HG03354 (cell line): Measurements from ENCODE around the gene USP35.
A peak's percentile ranks its signal among the peaks of the same experiment; 100 is the strongest.
"Not testable (repeated sequence)": the region's sequence is repeated elsewhere in the genome, so short reads cannot be mapped to it uniquely, and the experiment has no call there.

Experiments used
- ATAC-seq: cut with Tn5 transposase; IDR thresholded peaks from one replicate; pipeline ENCODE4 v1.9.1; 2021; ENCODE audit warnings: mild to moderate bottlenecking; ENCODE audit not compliant: unreplicated experiment, poor library complexity, severe bottlenecking

USP35 gene

GRCh38 chr11:78226684-78227680, 38.3 kb downstream of the USP35 start:
- ATAC-seq: no peak

- ATAC-seq: peak; percentile 50
Observed at GRCh38 chr11:78227921-78228320, 39.2 kb downstream of the USP35 start.

DNA sequence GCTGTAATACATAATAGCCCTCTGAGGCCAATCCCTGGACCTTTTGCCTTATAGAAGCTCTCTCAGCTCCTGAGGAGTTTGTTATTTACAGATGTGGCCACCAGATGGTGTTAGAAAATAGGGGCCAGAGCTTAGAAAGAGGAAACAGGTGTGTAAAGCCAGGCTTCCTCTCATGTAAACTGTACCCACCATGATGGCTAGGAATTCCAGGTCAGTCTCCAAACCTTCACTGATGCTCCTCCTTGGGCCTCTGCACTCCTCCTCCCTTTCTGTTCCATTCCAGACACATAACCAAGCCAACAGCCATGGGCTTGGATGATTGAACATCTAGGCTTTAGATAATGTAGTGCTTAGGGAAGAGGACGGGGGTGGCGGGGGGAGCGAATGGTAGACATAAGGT, 39.7 kb downstream of the USP35 start:
- peak; percentile 69 for ATAC-seq

GRCh38 chr11:78229106-78229505, 40.4 kb downstream of the USP35 start:
- no peak for ATAC-seq

GRCh38 chr11:78230161-78230877, 41.6 kb downstream of the USP35 start:
- no peak for ATAC-seq

GRCh38 chr11:78231962-78232501, 43.3 kb downstream of the USP35 start:
- ATAC-seq: no peak

DNA sequence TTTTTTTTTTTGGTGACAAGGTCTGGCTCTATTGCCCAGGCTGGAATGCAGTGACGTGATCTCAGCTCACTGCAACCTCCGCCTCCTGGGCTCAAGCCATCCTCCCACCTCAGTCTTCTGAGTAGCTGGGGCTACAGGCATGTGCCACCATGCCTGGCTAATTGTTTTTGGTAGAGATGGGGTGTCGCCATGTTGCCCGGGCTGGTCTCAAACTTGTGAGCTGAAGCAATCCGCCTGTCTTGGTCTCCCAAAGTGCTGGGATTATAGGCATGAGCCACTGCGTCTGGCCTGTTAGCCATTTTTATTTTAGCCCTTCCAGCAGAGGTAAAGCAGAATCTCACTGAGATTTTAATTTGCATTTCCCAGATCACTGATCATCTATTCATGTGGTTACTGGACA, 44.3 kb downstream of the USP35 start:
- ATAC-seq: not testable (repeated sequence)

- no peak for ATAC-seq
Observed at GRCh38 chr11:78234006-78234405, 45.3 kb downstream of the USP35 start.

DNA sequence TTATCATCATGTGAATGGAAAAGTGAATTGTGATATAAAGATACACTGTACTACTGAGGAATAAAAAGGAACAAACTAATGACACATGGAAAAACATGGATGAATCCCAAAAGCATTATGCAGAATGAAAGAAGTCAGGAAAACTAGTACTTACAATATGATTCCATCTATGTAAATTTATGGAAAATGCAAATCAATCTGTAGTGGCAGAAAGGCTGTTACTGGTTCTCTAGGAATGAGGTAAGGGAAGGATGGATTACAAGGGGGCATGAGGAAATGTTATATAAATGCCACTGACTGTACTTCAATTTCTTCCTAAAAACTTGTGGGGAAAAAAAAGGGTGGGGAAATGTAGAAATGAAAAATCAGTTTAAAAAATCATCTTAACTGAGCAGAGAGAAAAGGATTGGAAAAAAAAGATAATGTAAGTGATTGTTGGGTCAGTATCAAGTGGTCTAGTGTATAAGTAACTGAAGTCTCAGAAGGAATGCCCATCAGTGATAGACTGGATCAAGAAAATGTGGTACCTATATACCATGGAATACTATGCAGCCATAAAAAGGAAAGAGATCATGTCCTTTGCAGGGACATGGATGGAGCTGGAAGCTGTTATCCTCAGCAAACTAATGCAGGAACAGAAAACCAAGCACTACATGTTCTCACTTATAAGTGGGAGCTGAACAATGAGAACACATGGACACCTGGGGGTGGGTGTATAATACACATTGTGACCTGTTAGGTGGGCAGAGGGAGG, 48.8 kb downstream of the USP35 start:
- no peak for ATAC-seq

GRCh38 chr11:78239781-78240180, 51.1 kb downstream of the USP35 start:
- ATAC-seq: no peak

DNA sequence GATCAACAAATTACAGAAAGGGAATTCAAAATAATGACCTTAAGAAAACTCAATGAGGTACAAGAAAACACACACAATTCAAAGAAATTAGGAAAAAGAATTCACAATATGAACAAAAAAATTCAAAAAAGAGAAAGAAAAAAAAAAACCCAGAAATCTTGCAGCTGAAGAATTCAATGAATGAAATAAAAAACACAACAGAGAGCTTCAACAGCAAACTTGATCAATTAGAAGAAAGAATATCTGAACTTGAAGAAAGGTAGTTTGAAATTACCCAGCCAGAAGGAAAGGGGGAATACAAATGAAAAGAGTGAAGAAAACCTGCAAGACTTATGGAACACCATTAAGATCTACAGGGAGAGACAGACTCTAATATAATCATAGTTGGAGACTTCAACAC, 52.8 kb downstream of the USP35 start:
- no peak for ATAC-seq

DNA sequence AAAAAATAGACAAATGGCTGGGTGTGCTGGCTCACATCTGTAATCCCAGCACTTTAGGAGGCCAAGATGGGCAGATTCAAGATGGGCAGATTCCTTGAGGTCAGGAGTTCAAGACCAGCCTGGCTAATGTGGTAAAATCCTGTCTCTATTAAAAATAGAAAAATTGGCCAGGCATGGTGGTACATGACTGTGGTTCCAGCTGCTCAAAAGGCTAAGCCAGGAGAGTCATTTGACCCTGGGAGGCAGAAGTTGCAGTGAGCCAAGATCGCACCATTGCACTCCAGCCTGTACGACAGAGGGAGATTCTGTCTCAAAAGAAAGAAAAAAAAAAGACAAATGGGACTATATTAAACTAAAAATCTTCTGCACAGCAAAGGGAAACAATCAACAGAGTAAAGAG, 55.4 kb downstream of the USP35 start:
- no peak for ATAC-seq

DNA sequence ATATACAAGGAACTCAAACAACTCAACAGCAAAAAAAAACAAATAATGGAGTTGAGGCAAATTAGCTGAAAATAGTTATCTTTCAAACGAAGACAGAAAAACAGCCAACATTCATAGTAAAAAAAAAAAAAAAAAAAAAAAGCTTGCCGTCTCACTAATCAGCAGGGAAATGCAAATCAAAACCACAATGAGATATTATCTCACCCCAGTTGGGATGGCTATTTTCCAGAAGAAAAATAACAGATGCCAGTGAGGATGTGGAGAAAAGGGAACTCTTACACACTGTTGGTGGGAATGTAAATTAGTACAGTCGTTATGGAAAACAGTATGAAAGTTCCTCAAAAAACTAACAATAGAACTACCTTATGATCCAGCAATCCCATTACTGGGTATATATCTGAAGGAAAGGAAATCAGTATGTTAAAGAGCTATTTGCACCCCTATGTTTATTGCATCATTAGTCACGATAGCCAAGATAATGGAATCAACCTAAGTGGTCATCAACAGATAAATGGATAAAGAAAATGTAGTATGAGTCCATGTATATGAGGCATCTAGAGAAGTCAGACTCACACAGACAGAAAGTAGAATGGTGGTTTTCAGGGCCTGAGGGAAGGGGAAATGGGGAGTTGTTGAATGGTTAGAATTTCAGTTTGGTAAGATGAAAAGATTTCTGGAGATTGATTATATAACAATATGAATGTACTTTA, 56.0 kb downstream of the USP35 start:
- ATAC-seq: no peak

- no peak for ATAC-seq
Observed at GRCh38 chr11:78248191-78248590, 59.5 kb downstream of the USP35 start.

GRCh38 chr11:78248903-78249302, 60.2 kb downstream of the USP35 start:
- no peak for ATAC-seq

DNA sequence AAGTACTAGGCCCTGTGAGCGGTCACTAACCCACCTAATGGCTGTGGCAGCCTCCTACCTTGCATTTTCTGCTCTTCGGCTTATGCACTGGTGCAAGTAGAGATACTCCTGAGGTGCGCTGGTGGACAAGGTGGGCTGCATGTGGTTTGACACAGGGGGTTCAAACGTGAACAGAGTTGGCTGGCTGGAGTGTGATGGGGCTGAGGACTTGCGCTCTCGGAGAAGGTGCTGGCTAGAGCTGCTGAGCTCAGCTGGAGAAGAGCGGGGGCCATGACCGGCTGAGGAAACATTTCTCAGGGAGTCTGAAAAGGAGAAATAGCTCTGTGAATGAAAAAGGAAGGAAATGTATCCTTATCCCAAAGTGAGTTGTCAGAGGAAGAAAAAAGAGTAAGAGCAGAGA, 61.4 kb downstream of the USP35 start:
- ATAC-seq: no peak

- no peak for ATAC-seq
Observed at GRCh38 chr11:78251083-78251775, 62.5 kb downstream of the USP35 start.

GRCh38 chr11:78253797-78254196, 65.1 kb downstream of the USP35 start:
- ATAC-seq: no peak

- ATAC-seq: no peak
Observed at GRCh38 chr11:78254268-78254667, 65.5 kb downstream of the USP35 start.
